GM19372 (cell line): ENCODE data around the gene NBR1.
A peak's percentile ranks its signal among the peaks of the same experiment; 100 is the strongest.
"Not testable (repeated sequence)": the region's sequence is repeated elsewhere in the genome, so short reads cannot be mapped to it uniquely, and the experiment has no call there.

Source experiments
- ATAC-seq: cut with Tn5 transposase; IDR thresholded peaks from one replicate; pipeline ENCODE4 v1.9.1; 2021; ENCODE audit warnings: mild to moderate bottlenecking, low read depth, moderate library complexity; ENCODE audit not compliant: unreplicated experiment

NBR1 gene

GRCh38 chr17:43170766-43171585 lies at the start of gene NBR1:
NBR1 (plus strand) TSS chr17:43171214; CDS start chr17:43175800, 4,586 bp downstream.
- peak; percentile 72 for ATAC-seq

GRCh38 chr17:43125133-43125966 lies 45.7 kb upstream of the NBR1 start, which contains the start of gene BRCA1:
BRCA1 (minus strand) TSS chr17:43125364; CDS start chr17:43124096, 1,268 bp downstream.
- ATAC-seq = peak; percentile 99

GRCh38 chr17:43125967-43126910 lies 44.8 kb upstream of the NBR1 start:
- ATAC-seq = no peak

- no peak for ATAC-seq
These were observed 44.1 kb upstream of the NBR1 start for GRCh38 chr17:43126911-43127290.

GRCh38 chr17:43127333-43127876 lies 43.6 kb upstream of the NBR1 start:
- not testable (repeated sequence) for ATAC-seq

- ATAC-seq = no peak
These were observed 41.4 kb upstream of the NBR1 start for GRCh38 chr17:43129671-43130010.

GRCh38 chr17:43132117-43132516 lies 38.9 kb upstream of the NBR1 start:
- ATAC-seq = no peak

GRCh38 chr17:43133439-43133838 lies 37.6 kb upstream of the NBR1 start:
- ATAC-seq = not testable (repeated sequence)

- ATAC-seq = no peak
These were observed 36.1 kb upstream of the NBR1 start for GRCh38 chr17:43134774-43135453.

GRCh38 chr17:43135454-43135819 lies 35.6 kb upstream of the NBR1 start:
- no peak for ATAC-seq

GRCh38 chr17:43136574-43136973 lies 34.4 kb upstream of the NBR1 start:
- not testable (repeated sequence) for ATAC-seq

- ATAC-seq = not testable (repeated sequence)
These were observed 32.5 kb upstream of the NBR1 start for GRCh38 chr17:43138531-43138930.

GRCh38 chr17:43140396-43141332 lies 30.4 kb upstream of the NBR1 start:
- ATAC-seq = no peak

- ATAC-seq = no peak
These were observed 28.9 kb upstream of the NBR1 start for GRCh38 chr17:43142153-43142552.

GRCh38 chr17:43143201-43143600 lies 27.8 kb upstream of the NBR1 start:
- no peak for ATAC-seq

GRCh38 chr17:43146649-43147048 lies 24.4 kb upstream of the NBR1 start:
- no peak for ATAC-seq

- no peak for ATAC-seq
These were observed 19.0 kb upstream of the NBR1 start for GRCh38 chr17:43151880-43152456.

- not testable (repeated sequence) for ATAC-seq
These were observed 17.7 kb upstream of the NBR1 start for GRCh38 chr17:43153197-43153835.
